Fibroblast of upper back skin (primary cell): ENCODE measurements around the gene NDUFB5.
"Not testable (repeated sequence)": the region's sequence is repeated elsewhere in the genome, so short reads cannot be mapped to it uniquely, and the experiment has no call there.

Source experiments
- DNase-seq: peaks from one replicate; pipeline ENCODE4 v3.0.0-alpha.2; 2013

NDUFB5 gene

DNA sequence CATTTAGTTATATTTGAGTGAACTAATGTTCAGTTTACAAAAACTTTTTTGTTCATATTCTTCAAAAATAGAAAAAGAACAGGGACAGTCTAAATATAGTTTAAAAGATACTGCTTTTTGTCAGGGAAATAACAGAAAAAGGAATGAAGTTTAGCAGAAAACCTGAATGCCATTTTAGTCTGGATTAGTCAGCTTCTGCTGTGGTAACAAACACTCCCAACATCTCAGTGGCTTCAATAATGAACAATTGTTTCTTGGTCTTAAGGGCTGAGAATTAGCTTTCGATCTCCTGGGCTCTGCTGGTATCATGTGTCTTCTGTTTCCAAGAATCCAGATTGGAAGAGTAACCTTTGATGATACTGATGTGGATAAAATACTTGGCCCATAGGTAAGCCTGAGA, 35.9 kb downstream of the NDUFB5 start:
- no peak for DNase-seq

DNA sequence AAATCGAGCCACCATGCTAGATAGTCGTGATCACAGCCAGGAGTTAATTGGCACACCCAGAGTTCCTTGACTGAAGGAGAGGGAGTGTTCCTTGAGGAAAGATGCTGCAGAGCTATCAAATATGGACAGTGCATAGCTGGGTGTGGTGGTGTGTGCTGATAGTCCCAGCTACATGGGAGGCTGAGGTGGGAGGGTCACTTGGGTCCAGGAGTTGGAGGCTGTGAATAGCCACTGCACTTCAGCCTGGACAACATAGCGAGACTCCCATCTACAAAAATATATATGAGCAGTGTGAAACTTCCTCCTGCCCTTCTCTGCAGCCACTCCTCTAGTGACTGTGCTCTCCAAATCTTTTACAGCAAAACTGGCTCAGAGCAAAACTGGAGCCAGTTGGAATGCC, 38.3 kb downstream of the NDUFB5 start:
- DNase-seq, result no peak

DNA sequence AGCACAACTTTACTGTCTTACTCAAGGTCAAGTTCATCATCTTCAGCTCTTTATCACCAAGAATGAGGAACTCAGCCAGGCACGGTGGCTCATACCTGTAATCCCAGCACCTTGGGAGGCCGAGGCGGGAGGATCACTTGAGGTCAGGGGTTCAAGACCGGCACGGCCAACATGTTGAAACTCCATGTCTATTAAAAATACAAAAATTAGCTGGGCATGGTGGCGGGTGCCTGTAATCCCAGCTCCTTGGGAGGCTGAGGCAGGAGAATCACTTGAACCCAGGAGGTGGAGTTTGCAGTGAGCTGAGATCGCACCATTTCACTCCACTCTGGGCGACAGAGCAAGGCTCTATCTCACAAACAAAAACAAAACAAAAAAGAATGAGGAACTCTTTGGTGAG, 39.2 kb downstream of the NDUFB5 start:
- not testable (repeated sequence) for DNase-seq

DNA sequence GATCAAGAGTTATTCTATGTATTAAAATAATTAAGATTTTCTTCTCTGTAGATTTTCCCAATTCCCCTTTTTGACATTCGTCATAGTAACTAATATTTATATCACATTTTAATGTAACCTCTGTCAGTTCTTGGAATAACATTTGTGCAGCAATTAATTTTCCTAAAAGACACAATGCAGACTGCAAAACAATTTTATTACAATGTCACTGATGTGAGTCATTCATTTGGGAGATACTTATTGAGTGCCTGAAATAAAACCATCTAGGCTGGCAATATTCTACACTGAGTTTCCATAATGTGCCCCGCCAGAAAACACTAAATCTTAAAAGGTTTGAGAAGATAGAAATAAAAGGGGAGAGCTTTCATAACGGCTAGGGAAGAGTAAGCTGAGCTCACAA, 41.6 kb downstream of the NDUFB5 start:
- DNase-seq, result no peak

DNA sequence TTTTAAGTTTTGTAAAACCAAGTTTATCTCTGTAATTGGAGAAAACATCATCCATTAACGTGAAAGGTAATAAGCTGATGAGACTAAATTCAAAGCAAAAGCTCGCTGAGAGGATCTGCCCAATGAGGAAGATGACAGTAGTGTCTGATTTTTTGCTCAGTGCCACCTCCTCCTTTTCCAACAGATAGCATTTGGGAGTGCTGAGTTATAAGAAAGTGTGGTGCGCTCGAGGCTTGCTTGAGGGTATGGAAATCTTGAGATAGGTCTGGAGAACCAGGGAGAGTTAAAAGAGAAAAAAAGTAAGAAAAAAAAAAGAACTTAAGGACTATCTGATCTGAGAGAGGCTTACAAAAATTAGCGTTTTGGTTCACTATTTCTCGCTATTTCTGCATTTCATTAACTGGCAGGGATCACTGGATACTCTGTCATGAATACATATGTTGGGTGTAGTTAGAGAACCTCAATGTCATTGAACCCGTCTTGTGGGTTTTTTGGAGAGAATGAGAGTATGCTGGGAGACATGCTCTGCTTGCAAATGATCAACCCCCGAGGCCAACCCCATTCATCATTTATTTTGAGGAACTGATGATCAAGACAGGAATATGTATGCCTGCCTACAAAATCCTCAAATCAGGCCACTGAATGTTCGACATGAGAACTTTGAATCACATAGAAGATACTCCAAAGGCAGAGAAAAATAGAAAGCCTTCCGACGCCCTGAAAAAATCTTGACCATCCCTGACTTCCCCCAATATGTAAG, 47.3 kb downstream of the NDUFB5 start:
- no peak for DNase-seq

DNA sequence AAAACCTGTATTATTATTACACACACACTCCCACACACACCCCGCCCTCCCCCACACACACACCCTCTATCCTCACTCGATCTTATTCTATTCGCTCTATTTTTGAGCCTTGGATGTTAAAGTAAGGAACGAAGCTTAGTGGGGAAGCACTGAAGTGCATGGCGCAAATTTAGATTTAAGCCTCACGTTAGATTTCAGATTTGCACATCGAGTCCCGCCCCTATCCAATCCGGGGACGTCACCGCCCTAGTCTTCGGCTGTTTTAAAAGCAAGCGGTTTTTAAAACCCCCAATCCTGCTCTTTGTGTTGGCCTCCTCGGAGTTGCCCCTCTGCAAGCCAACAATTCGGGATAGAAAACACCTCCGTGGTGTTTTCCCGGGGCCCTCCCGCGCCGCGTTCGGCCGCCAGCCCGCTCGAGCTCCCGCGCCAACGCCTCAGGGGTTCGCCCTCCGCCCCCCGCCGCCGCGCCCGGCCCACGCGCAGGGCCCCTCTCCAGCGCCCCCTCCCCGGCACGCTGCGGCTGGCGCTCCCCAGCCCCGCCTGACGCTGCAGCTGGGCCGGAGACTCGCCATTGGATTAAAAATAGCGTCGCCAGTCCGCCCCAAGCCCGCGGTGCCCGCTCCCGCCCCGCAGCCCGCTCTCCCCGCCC, 48.0 kb downstream of the NDUFB5 start, which contains the start of gene USP13:
USP13 (plus strand) TSS at position 594 of the 649 bp plus-strand sequence. CDS start 186 bp downstream, outside the sequence.
- DNase-seq, result peak; percentile 84

DNA sequence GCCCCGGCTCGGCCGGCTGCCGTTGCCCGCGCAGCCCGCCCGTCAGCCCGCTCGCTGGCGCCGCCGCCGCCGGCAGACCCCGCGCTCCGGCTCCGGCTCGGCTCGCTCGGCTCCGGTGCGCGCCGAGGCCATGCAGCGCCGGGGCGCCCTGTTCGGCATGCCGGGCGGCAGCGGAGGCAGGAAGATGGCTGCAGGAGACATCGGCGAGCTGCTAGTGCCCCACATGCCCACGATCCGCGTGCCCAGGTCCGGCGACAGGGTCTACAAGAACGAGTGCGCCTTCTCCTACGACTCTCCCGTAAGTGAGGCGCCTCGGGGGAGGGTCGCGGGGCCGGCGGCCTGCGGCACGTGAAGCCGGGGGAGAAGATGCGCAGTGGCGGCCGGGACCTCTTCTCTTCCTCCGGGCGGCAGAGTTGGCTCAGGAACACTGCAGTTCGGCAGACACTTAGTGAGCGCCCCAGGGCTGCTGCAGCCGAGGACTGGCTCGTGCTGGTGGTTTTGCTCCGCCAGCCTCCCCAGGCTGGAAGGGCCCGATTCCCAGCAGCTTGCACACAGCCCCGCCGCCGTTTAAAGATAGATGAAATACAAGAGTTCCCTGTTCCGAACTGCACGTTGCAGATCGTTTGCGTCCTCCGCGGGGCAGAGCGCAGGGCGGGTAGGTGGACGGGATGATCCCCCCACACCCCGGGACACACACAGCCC, 48.7 kb downstream of the NDUFB5 start:
- peak; percentile 78 for DNase-seq

DNA sequence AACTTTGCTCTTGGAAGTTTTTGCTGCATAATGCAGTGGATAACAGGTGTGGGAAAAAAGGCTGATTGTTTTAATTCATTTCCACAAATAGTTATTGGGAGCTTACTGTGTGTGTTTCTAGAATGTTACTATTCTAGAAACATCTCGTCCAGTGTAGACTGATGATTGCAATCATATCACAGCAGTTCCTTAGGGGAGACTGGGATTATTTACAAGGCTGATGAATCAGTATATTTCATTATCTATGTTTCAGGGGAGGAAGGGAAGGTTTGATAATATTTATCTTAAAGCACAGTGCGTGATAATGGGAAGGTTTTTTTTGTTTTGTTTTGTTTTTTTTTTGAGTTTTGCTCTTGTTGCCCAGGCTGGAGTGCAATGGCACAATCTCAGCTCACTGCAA, 50.6 kb downstream of the NDUFB5 start:
- DNase-seq, result no peak

DNA sequence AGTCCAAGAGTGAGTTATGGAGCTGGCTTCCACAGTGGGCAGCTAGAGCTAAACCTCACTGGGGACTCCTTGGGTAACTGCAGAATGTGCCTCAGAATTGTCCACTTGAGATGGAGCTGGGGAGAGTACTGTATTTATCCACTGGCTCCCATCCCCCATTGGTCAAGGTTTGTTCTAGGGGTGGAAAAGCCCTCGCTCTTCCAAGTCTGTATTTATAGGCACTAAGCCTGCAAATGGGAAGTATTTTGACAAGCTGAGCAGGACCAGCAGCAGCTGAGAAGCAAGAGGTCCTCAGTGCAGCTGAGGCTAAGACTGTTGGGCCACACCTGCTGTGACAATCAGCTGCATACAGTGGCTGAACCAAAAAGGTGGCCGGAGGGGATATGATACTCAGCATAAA, 54.0 kb downstream of the NDUFB5 start:
- no peak for DNase-seq

DNA sequence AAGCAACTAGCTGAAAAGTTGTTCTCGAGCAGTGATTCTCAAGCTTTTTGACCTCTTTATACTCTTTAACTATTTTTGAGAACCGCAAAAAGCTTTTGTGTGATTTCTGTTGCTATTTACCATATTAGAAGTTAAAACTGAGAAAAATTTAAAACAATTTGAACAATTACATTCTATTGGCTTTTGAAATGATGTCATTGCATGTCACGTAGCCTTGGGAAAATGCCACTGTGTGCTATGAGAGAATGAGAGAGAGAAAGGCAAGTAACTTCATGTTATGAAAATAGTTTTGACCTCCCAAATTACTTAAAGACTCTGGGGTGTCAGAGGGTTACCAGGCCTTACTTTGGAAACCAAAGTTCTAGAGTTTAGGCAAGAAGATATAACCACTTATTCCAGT, 56.3 kb downstream of the NDUFB5 start:
- DNase-seq, result no peak

DNA sequence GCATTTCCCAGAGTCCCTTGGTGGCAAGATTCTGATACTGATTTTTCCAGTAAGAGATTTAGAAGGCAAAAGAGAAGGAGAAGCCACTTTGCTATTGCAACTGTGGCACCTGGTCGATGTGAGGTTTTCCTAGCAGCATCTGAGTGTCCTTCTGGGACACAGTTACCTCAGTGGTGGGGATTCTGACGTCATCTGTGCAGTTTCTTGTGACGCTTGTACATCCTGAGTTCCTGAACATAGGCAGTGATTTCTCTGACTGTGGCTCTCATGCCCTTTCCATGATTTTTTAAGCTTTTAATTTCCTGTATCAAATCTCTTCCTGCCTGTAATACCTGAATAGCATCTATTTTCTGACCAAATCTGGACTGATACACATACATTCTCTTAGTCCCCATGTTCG, 57.2 kb downstream of the NDUFB5 start:
- DNase-seq, result no peak

DNA sequence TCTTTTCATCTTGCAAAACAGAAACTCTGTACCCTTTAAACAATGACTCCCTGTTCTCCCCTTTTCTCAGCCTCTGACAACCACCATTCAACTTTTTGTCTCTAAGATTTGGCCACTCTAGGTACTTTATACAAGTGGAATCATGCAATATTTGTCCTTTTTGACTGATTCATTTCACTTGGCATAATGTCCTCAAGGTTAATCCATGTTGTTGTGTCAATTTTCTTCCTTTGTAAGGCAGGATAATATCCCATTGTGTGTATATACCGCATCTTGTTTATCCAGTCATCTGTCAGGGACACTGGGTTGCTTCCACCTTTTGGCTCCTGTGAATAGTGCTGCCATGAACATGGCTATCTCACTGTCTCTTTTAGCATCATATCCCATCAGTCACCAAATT, 58.5 kb downstream of the NDUFB5 start:
- no peak for DNase-seq

DNA sequence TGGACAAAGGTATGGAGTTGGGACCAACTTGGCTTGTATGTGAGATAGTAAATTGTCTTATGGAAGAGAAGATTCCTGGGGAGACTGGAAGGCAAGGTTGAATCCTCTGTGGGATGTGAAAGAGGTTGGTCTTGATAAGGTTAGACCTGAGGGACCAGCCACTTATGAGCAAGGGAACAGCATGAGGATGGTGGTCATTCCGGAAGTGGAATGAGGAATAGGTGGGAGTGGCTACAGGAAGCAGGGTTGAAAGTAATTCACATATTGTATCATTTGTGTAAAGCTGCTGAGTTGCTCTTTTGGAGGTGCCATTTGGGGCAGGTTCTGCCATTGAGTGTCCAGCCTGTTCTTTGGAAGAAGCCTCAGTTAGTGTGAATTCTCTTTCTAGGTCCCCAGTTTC, 61.4 kb downstream of the NDUFB5 start:
- DNase-seq, result no peak

DNA sequence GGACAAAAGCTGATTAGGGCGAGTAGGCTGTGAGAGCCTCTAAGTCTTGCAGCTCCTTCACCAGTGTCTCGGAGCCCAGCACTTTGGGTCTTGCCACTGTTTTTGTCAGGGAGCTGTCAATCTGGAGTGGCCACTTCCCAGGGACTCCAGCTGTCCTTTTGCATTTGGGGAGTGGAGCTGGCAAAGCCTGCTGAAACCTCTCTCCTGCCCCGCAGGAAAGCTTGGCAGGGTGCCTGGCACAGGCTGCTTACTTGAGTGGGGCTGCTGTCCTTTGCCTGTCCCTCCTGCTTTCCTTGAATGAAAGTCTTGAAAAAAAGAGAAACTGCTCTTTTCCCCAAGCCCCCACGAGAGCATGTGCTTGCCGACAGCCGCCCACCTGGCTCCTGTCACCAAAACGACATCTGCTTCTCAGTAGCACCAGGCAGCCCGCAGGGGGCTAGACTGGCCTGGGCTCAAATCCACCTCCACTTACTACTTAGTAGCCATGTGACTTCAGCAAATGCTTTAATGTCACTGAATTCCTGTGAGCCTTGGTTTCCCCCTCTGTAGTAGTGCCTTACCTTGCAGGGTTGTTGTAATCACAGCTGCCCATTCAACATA, 61.9 kb downstream of the NDUFB5 start:
- peak; percentile 25 for DNase-seq

DNA sequence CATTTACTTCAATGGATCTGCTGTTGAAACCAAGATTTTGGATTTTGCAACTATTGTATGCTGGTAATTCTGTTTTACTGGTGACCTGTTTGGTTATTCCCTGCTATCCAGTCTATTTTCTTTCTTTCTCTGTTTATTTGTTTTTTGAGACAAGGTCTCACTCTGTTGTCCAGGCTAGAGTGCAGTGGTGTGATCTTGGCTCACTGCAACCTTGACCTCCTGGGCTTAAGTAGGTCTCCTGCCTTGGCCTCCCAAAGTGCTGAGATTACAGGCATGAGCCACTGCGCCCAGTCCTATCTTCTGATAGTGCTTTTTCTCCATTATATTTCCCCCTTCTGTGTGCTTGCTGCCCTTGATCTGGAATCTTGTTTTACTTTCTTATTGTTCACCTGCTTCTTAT, 63.8 kb downstream of the NDUFB5 start:
- DNase-seq, result no peak

DNA sequence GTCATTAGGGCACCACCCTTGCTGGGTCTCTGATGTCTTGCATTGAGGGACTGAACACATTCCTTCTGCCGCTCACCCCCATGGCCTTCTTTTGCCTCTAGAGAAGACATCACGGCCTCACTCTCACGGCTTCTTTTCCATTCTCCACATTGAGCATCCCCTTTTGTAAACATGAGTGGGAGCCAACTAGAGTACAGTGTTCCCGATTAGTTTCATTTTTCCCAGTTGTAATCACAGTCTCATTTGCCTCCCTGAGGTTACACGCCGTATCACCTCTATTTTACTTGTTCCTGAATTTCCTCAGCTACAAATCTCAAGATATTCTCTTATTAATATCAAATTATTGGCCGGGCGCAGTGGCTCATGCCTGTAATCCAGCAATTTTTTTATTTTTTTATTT, 65.7 kb downstream of the NDUFB5 start:
- DNase-seq, result no peak

DNA sequence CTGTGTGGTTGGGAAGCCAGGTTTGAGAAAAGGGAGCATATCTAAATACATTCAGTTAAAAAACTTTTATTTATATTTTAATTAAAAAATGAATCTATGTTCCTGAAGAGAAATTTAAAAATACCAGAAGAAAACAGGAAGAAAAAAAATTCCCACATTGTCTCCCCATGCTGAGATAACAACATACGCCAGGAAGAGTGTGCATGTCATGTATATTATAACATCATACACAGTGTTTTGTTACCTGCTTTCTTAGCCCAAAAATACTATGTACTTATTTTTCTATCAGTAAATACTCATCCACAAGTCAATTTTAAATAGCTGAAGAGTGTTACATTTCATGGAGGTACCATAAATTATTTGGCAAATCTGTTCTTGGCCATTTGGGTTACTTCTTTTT, 66.7 kb downstream of the NDUFB5 start:
- no peak for DNase-seq

DNA sequence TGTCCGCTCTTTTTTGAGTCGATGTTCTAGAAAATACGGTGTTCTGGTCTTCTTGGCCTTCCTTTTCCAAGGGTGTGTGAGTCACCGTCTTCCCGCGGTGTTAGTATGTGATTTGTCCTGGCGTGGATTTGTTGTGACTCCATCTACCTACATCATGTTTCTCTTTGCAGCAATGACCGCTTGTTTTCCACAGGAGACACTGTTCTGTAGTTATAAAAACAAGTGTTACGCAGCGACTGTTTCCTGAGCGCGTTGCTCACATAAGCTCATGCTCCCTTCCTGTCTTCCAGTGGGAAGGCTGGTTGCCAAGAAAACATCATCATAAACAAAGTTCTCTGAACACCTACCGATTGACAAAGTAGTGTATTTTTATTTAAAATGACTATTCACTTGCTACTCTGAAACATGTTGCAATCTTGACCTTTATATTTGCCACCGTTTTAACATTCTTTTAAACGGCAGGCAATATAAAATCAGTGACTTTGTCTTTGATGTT, 67.2 kb downstream of the NDUFB5 start:
- DNase-seq, result no peak

DNA sequence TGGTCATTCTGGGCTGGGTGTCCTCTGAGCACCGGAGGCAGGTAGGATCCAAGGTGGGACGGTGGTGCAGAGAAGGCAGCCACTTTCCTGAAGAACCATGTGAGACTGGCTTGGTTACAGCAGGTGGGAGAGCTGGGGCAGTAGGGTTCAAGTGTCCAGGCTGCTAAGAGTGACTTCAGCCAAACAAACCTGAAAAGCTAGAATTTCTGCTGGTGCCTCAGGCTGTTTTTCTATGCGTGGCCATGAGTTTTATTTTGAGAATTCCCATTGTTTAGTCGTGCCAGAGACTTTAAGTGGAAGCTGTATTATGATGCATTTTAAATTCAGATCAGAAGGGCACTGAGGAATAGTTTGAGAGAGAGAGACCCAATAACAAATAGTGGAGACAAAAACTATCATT, 68.3 kb downstream of the NDUFB5 start:
- no peak for DNase-seq

DNA sequence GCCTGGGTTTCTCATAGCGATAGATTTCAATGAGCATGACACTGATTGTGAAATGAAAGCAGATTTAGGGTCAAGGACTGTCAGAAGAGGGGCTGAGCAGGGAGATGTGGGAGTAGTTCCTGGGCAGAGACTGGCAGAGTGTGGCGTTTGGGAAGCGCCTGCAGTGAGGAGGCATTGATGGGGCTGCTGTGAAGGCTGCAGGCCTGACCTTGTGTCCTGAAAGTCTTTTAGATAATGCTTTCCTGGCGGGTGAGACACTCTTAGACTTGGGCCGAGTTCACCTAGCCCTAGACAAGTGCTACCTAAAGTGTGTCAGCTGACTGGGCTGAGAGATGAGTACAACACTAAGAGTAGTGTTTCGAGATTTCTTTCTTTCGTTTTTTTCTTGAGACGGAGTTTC, 68.9 kb downstream of the NDUFB5 start:
- no peak for DNase-seq

DNA sequence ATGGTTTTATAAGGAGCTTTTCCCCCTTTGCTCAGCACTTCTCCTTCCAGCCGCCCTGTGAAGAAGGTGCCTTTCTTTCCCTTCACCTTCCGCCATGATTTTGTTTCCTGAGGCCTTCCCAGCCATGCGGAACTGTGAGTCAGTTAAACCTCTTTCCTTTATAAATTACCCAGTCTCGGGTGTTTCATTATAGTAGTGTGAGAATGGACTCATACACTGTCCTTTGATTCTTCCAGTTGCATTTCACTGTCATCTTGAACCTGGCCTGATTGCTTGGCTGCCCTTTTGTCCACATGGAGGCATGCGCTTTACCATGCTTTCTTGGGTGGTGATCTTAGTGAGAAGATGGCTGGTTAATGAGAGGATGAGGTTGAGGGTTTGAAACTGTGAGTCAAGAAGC, 71.5 kb downstream of the NDUFB5 start:
- no peak for DNase-seq
